GM20431 (cell line): ENCODE data around the gene DDX47.
"Not testable (repeated sequence)": the region's sequence is repeated elsewhere in the genome, so short reads cannot be mapped to it uniquely, and the experiment has no call there.

ENCODE experiments used
- in situ Hi-C: fragments of 300-500 bp; cut with MseI, MboI; formaldehyde crosslinking; loops from one replicate; pipeline ENCODE4 v1.15.0; 2020; ENCODE audit warnings: low sequenced_read_pairs; ENCODE audit not compliant: unreplicated experiment

Gene DDX47

DNA sequence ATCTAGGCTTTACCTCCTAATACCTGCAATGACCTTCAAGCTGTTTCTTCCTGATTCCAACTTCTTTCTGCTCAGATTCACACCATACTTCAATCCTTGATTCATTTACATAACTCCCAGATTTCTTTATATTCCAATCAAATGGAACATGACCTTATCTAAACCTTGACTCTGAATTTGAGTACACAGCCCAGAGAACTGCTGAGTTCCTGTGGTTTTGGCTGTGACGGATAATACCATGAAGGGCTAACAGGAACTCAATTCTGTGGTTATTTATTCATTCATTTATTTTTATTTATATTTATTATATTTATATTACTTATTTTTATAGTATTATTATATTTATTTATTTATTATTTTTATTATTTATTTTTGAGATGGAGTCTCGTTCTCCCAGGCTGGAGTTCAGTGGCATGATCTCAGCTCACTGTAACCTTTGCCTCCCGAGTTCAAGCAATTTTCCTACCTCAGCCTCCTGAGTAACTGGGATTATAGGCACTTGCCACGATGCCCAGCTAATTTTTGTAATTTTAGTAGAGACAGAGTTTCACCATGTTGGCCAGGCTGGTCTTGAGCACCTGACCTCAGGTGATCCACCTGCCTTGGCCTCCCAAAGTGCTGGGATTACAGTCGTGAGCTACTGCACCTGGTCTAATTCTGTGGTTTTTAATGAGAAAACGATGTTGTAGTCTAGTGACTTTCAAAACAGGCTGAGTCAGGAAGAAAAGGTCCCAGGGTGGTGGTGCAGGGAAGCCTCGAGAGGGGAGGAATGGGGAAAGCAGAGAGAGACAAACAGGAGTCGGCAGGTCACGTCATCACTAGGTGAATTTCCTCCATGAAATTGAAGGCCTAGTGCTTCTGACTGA lies 16.0 kb upstream of the DDX47 start:
- in situ Hi-C loops: no loop called here

- in situ Hi-C loops: no loop called here
Observed at GRCh38 chr12:12797794-12798152, 15.4 kb upstream of the DDX47 start.

DNA sequence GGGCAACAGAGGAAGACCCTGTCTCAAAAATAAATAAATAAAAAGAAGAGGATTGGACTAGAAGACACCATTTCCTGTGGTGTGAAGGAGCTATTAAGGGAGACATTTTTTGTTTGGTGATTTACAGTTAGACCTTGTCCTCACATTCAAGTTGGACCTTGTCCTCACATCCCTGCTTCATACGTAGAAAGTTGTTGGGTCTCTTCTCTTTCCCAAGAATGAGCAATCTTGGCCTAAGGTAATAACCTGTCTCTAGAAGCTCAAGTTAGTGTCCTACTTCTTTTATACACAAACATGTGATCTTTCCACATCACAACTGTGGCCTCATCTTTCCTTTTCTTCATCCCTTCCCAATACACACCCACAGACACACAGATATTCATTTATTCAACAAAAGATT lies 14.7 kb upstream of the DDX47 start:
- in situ Hi-C loops: no loop called here

DNA sequence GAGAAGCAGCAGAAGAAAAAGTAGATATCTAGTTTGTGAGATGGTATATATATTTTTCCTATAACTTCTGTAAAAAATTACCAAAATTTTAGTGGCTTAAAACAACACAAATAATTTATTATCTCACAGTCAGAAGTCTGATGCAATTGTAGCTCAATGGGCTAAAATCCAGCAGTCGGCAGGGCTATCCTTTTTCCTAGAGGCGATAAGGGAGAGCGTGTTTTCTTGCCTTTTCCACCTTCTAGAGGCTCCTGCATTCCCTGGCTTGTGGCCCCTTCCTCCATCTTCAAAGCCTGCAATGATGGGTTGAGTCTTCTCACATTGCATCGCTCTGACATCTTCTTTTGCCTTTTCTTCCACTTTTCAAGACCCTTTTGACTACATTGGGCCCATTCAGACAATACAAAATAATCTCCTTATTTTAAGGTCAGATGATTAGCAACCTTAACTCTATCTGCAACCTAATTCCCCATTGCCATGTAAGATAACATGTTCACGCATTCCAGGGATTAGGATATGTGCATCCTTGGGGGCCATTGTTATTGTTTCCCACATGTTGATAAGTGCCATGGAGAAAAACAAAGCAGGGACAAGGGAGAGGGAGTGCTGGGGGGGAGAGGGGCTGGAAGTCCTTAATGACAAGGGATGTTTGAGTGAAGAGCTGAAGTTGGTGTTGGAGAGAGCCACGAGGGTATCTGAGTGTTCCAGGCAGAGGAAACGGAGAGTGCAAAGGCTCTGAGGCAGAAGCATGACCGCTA lies 13.8 kb upstream of the DDX47 start:
- in situ Hi-C loops: no loop called here

DNA sequence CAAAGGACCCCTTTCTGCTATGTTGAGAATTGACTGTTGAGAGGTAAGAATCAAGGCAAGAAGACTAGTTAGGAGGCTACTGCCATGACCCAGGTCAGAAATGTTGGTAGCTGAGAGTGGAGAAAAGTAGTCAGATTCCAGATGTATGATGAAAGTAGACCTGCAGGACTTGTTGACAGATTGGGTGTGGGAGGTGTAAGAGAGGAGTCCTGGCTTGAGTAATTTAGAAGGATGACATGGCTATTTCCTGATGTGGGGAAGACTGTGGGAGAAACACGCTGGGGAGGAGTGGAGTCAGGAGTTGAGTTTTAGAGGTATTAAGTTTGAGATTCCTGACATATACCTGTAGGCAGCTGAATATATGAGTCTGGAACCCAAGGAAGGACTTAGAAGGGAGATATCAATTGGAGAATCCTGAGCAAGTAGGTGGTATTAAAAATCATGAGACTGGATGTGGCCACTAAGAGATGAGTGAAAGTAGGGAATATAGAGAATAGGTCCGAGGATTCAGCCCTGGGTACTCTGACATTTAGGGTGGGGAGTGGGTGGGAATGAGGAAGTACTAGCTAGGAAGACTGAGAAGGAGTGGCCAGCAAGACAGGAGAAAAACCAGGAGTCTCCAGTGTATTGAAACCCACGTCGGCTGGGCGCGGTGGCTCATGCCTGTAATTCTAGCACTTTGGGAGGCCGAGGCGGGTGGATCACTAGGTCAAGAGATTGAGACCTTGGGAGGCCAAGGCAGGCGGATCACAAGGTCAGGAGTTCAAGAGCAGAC lies 12.6 kb upstream of the DDX47 start:
- in situ Hi-C loops: no loop called here

GRCh38 chr12:12801656-12802055 lies 11.5 kb upstream of the DDX47 start:
- in situ Hi-C loops: not testable (repeated sequence)

DNA sequence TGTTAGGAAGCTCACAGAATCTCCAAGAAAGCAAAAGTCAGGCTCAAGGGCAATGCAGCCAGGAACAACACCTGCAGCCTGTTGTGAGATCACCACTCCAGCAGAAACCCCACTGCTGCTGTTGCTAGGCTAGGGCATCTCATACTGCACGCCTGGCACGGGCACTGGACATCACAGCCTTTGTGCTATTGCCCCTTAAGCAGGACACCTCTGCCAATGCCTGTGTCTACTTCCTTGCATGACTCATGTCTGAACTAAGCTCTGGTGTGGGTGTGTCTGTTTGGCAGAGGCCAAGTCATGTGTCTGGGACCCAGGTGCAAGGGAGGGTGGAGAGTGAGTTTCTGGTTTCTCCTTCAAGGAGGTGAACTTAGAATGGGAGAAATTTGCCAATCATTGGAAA lies 10.0 kb upstream of the DDX47 start:
- in situ Hi-C loops: no loop called here

DNA sequence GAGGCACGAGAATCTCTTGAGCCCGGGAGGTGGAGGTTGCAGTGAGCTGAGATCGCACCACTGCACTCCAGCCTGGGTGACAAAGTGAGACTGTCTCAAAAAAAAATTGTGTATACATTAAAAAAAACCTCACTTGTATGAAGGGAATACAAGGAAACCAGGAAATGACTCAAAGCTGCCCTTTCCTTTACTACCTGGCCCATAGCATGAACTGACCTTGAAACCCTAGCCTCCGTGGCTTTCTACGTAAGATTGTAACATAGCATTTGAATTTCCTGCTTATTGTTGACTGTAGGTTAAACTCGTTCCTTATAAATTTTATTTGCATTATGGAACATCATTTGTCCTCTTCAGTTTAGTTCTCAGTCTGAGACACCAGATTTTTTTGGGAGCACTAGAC lies 9.1 kb upstream of the DDX47 start:
- in situ Hi-C loops: no loop called here

- in situ Hi-C loops: no loop called here
Observed at GRCh38 chr12:12804432-12804886, 8.7 kb upstream of the DDX47 start.

DNA sequence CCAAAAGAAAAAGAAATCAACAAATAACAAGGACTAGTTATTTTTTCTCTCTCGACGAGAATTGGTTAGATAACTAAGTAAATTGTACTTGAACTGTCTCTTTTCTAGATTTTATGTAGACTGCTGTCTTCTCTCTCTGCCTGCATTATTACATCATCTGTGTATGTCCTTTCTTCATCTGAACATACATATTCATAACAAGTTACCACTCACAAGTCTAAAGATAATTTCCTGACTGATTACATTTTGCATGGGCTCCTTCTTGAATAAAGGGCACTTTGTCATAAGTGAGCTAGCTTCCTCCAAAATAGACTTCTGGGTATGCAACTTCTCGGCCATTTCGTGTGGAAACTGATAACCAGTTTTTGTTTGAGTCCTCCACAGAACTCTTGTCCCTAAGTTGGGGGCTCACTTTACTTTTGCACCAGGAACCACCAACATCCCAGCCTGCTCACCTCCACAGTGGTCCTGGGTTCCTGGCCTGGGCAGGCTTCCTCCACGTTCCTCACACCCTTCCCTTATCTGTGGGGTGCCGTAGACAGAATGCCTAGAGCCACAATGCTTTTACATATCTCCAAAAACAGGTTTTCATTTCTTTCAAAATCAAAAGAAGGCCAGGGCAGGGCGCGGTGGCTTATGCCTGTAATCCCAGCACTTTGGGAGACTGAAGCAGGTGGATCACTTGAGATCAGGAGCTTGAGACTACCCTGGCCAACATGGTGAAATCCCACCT lies 6.2 kb upstream of the DDX47 start:
- in situ Hi-C loops: no loop called here

- in situ Hi-C loops: not testable (repeated sequence)
Observed at GRCh38 chr12:12807517-12807903, 5.6 kb upstream of the DDX47 start.

DNA sequence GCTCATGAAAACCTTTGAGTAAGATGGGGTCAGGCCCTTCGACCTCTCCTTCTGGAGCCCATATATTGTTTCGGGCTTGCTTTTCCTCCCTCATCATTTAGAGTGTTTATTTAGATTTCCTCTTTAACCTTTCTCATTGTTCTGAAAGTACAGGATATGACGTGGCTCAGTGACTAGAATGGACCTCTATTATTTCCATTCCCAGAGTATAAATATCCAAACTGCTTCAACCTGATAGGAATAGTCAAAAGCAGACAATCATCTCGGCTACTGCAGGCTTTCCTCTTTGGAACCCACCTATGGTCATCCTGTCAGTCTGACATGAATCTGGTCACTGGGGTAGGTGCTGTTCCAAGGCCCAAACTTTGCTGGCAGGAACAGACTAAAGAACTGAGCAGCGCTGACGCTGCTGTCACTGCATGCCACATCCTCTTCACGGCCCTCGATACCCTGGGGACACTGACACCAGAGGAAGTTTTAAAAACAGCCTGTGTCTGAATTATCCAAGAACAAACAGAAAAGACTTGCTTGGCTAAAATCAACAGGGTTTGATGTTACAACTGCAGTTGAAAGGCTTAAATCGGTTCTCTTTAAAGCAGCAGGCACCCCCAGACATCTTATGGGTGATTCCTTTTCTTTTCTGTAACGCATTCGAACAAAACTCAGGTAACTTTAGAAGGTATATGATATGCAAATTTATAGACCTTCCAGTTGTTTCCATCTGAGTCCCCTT lies 5.0 kb upstream of the DDX47 start:
- in situ Hi-C loops: no loop called here

GRCh38 chr12:12810553-12811021 lies 2.6 kb upstream of the DDX47 start:
- in situ Hi-C loops: no loop called here

DNA sequence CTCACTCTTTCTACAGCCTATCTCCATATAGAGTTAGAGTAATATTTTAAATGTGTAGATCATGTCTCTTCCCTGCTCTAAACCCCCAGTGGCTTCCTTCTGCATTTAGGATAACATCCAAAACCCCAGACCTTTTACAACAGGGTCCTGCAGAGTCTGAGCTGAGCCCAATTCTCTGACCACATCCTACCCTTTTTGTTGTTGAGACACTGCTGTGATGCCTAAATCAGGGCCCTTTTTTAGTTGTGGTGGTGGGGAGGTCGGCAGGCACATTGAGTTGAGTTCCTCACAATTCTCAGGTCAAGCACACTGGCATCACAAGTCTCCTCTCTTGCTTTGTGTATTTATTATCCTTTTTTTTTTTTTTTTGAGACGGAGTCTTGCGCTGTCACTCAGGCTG lies 1.8 kb upstream of the DDX47 start:
- in situ Hi-C loops: no loop called here

DNA sequence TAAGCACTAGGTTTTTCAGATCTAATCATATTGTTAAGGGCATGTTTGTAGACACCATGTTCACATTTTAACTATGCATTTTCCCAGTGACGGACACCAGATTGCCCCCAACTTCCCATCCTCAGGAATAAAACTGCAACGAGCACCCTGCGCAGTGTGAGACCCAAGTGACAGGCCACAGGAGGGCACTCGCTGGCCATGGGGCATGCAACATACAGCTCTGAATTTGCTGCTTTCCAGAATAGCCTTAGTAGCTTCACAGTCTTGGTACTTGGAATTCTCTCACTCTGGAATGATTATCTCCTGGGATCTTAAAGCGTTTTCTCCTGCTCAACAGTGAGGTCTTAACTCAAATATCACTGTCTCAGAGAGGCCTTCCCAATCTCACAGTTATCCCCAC lies 972 bp upstream of the DDX47 start:
- in situ Hi-C loops: no loop called here

GRCh38 chr12:12812618-12813119 lies 477 bp upstream of the DDX47 start:
- in situ Hi-C loops: no loop called here

DNA sequence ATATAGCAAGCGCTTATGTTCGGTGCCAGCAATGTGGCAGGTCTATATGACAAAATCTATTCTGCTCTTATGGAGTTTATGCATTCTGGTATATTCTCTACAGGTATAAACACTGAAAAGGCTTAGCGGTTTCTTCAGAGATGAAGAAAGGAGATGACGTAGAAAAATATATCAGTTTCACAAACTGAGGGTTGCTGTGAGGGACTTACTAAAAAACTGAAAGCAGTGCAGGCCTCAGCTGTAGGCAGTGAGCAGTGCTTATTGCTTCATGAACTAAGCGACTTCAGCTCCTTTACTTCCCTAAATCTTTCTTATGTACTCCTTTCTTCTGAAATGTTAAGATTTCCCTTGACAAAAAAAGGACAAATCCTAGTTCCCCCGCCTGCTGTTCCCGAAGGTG lies 4.5 kb downstream of the DDX47 start:
- in situ Hi-C loops: no loop called here

DNA sequence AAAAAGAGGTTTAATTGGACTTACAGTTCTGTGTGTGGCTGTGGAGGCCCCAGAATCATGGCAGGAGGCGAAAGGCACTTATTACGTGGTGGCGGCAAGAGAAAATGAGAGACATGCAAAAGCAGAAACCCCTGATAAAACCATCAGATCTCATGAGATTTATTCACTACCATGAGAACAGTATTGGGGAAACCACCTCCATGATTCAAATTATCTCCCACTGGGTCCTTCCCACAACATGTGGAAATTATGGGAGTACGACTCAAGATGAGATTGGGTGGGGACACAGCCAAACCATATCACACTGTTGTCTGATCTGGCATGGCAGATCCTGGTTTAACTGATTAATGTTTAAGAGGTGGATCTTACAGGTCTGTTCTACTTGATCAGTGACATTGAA lies 5.6 kb downstream of the DDX47 start:
- in situ Hi-C loops: no loop called here

- in situ Hi-C loops: no loop called here
Observed at GRCh38 chr12:12819221-12819620, 6.1 kb downstream of the DDX47 start.
